Activated CD4-positive, CD25-positive, alpha-beta regulatory T cell treated with anti-CD3 and anti-CD28 coated beads, Interleukin-2, amount 50 U/mL, for 24 hours (primary cell): ENCODE measurements around the gene KCNJ5.

Source experiments
- ATAC-seq, 2 donors: fragments of 150-1000 bp; cut with Tn5 transposase; one replicate each; pipeline ENCODE4 v1.10.0; 2021; ENCODE audit warnings: mild to moderate bottlenecking in 1 of 2, moderate library complexity in 1 of 2

KCNJ5 gene

DNA sequence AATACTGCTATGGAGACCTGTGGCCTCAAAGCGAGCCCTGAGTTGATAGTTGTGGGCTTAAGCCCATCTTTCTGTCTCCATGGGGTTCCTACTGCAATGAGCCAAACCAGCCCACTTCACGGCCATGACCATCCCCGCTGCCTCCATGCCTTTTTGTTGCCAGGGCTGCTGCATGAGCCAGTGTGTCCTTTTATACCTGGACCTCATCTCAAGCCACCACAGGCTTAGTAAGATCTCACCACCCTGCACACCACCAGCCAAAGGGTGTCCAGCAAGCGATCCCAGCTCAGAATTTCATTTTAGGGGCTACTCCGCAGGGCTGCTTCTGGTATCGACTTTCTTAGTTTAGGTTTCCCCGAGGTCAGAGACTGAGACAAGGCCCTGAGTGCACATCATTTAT is 43.2 kb downstream of the KCNJ5 start:
- ATAC-seq: no peak

DNA sequence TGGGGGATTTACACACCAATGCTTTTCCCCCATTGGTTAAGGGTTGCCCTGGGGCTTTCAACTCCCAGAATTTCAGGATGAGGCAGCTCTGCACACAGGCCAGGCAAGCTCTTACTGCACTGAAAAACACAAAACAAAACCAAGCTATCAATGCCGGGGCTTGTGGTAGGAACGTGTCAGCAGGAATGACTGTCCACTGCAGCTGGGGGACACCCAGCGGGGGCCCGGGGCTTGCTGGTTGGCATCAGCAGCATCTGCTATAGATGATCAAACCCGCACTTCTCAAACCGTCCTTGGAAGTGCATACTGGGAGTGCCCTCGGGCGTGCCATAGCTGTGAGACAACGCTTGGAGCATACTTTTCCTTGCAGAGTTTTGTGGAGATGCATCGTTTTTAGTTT is 43.8 kb downstream of the KCNJ5 start:
- ATAC-seq: no peak

DNA sequence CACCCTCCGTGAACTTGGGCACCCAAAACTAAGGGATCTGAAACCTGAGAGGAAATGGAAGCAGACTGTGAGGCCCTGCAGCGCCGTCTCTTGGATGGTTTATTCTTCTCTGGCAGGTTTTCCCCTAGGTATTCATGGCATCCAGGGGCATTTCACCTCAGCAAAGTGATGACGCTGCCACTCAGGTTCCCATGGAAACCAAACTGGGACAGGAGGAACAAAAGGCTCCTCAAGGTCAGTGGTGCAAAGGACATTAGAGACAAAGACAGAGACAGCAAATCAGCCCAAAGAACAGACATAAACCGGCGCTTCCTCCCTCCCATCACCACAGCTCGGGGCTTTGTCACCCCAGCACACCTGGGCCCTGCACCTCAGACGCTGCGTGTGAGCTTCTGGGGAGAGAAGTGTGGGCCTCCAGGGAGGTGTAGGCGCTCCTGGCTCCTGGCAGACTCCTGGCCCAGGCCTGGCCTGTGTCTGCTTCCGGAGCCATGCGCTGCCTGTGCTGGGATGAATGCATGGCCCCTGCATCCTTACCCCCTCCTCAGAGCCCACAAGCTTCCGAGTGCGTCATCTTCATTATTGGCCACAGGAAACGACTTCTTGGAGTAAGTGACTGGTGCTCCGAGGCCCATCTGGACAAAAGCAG is 45.6 kb downstream of the KCNJ5 start:
- no peak for ATAC-seq

DNA sequence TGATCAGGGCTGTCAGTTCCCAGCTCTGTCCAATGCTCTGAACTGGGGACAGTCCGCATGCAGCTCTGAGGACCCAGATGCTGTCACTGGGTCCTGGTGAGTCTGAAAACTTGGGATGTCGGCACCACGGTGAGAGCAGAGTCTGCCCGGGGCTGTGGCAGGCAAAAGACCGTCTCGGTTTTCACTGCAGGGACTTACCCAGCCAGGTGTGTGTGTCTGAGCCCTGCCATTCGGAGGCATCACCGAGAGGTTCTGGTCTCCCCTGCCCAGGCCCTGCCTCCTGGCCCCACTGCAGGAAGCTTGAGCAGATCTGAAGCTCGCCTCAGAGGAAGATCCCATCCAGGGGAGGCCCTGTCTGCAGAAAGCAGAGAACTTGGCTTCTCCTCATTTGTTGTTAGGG is 46.3 kb downstream of the KCNJ5 start:
- ATAC-seq: no peak

DNA sequence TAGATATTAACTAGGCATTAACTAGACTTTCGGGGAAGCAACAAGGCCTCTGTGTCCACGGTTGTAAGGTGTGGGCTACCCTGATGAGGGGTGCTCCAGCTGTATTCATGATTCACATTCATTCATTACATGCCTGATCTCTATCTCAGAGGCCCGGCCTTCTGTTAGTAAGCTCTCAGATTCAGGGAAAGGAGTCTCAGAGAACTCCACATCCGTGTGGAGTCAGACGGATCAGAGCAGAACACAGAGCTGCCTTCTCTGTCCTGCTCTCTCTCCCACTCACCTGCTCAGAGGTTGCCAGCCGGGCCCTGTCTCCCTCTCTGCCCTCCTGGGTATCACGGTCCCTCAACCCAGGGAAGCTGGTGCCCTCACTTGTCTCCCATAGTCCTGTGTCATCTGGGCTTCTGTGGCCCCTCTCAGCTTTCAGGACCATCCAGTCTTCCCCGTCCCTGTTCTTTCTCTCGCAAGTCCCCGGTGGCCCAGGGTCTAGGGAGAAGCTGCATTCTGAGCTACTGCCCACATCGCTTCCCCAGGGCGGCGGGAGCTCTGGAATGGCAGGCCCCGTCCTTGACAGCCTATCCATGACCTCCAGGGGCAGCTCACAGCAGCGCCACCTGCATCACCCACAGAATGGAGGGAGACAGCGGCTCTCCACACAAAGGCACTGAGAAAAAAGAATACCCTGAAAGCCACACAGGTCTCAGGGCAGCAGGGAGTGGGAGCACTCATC is 47.2 kb downstream of the KCNJ5 start:
- no peak for ATAC-seq

DNA sequence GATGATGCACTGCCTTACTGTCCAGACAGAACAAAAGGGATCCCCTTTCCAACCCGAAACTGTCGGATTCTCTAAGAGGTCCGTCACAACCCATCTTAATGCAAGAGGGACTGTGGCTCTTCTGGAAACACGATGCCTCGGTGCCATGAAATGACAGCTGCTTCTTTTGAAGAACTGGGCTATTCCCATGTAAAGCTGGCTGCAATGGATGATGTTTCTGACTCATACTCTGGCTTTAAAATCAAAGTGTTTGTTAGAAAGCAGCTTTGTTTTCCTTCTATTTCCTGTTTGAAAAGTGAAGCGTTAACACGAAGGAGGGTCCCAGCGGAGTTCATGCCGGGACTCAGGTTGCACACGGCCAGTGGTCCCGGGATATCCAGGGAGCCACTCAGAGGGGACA is 48.4 kb downstream of the KCNJ5 start:
- no peak for ATAC-seq

DNA sequence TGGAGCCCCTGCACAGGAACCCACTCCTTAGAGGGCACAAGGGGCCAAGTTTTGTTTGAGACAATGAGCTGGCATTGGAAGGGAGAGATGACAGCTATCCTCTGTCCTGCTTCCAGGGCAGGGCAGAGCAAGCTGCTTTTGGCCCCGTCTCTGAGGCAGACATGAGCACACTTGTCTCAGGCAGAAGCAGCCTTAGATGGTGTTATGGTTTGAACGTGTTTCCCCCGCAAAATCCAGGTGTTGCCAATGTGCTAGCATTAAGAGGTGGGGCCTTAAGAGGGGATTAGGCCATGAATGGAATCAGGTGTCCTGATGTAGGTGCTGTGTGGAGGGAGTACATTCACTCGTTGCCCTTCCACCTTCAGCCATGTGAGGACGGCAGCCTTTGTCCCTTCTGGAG is 49.0 kb downstream of the KCNJ5 start:
- no peak for ATAC-seq

DNA sequence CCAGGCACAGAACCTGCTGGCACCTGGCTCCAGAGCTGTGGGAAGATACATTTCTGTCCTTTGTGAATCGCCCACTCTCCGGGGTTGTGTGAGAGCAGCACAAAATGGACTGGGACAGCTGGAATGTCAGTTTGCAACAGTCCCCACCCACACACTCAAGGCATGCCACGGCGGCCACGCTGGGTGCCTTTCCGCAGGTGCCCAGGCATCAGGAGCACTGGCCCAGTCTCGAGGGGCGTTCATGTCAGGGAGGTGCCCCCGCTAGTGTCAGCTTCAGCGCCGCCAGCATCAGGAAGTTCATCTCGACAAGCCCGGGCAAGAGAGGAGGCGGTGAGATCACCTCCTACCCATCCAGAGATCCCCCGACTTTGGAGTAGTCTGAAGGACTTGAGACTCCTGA is 49.4 kb downstream of the KCNJ5 start:
- ATAC-seq: no peak

DNA sequence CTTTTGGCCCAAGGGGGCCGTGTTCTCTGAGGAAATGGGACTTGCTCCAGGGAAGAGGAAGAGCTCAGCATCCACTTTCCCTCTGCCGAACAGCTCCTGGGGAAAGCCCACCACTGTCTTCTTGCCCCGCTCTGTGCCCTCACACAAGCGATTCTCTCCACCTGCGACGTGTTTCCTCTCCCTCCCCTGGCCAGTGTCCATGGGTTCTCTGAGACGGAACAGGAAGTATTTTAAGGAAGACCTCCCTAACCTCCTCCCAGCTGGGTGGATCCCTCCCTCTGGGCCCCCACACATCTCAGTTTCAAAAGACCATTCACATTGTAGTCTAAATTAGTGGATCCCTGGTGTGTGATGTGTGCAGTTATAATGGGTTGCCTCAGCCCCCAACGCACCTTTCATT is 50.0 kb downstream of the KCNJ5 start:
- ATAC-seq: no peak

DNA sequence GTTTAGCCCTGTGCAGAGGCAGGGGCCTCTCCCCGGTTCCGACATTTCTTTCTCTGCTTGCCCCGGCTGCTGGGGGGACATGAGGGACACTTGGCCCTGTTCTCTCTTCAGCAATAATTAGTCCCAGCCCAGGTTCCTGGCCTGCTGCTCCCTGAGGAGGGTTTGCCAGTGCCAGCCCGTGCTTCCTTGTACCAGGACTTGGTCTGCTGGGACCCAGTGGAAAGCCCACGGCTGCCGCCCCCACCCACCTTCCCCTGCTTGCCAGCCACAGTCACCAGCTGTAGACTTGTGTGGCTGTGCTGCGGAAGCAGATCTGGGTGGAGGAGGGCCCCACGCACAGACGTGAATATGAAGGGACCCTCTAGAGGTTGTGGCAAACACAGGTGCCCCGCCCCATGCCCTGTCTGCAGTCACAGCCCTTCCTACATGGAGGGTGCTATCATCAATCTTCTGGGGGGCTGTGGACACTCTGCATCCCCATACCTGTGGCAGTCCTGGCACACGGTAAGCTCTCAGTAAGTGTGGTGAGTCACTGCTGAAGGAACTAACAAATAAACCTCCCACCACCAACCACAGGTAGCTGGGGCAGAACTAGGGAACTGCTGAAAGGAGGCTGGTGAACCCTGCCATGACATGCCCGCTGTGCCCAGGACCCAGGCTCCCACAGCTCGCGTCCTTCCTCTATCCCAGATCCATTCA is 50.6 kb downstream of the KCNJ5 start:
- no peak for ATAC-seq

DNA sequence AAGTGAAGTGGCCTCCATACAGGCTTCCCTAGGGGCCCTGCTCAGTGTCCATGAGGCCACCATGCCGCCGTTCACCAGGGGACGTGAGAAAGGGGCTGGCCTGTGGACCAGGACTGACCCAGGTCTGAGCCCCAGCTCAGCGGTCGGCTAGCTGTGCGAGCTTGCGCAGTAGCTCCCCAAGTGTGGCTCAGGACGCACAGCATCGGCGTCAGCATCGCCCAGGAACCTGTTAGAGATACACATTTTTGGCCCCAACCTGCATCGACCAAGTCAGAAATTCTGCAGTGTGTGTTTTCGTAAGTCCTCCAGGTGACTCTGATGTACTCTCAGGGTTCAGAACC is 51.1 kb downstream of the KCNJ5 start:
- no peak for ATAC-seq

DNA sequence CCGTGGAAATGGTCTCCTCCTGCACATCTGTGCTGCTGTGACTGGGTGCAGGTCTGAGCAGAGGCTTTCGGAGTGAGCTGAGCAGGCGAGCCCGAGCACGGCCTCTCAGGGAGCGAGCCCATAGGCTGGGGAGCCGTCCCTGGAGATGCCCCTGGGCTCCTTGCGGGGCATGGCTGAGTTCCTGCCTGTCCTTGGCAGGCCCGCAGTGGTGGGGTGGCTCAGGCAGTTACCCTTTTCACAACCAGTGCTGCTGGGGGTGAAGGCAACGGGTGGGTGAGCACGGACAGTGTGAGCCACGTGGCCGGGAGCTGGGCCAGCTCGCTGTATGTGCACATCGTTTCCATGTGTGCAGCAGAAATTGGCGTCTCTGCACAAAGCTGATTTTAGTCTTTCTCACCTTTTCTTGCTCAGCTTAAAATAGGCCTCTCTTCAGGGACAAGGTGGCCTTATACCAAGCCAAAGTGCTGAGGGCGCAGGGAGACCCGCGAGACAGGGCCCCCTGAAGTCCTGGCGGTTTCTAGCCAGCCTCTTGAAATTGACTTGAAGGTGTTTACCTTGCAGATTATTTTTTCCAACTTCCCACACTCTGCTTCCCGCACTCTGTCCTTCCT is 51.8 kb downstream of the KCNJ5 start, which contains the start of gene TP53AIP1:
Gene TP53AIP1, minus strand, starts transcription at position 55 of the 611 bp plus-strand sequence. CDS start 5,053 bp downstream, outside the sequence.
- ATAC-seq: no peak

DNA sequence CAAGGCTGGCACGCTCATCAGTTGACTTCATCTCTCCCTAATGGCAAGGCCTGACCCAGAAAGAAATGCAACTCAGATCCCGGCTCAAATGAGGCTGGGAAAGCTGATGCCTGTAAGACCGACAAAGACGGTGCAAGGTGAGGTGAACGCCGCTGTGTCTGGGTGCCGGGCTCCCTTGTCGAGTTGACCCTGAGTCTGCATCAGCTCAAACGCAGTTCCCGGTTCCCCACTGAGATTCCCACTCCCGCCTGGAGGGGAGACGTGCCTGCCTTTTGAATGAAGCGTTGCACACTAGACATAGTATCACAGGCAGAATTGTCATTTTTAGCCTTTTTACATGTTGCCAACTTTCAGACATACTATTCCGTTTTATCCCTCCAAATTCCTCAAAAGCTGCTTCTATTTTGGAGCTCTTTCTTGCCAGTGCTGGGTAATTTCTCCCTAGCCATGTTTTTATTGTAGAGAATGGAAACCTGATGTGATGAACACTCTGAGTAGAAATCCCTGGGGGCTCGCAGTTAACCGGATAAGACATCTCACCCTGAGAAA is 52.3 kb downstream of the KCNJ5 start:
- ATAC-seq: no peak

DNA sequence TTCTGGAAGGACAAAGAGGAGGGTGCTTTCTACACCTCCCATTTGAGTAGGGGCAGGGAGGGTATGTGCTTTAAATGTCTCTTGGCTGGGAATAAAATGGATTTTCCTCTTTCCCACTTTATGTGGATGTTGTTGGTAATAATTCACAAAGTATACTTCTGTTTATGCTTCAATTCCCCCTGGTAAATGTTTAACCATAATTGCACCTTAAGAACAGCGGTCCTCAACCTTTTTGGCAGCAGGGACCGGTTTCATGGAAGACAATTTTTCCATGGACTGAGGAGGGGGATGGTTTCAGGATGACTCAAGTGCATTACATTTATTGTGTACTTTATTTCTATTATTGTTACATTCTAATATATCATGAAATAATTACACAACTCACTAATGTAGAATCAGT is 55.5 kb downstream of the KCNJ5 start:
- ATAC-seq: no peak

DNA sequence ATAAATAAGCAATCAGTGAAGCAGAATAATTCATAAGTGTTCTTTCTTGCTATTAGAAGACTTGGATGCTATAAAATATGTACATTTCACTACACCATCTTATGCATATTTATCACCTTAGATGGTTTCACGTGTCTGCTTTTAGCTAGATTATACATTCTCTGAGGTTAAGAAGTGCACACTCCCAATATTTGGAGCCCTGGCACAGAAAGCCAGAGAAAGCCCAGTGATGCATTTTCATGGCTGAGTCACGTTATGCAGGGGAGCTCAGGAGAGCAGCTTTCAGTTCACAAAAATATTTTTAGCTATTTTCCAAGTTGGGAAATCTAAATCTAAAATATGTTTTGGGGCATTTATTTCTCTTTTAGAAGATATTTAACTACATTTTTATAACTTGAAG is 56.6 kb downstream of the KCNJ5 start:
- no peak for ATAC-seq

DNA sequence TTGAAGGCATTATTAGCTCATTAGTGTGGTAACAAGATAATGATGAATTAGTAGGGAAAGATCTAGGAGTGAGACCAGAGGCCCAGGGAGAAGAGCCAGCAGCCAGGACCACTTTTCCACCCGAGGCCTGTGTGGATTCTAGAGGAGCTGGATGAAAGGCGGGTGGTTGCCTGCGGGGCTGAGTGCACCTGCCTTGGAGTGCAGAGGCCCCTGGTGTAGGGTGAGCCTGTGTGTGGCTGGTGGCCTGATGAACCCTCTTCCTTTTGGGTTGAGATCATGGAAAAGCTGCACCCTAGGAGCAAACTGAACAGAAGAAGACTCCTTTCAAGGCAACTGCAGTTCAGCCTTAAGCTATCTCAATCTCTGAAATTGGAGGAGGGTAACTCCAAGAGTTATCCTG is 57.4 kb downstream of the KCNJ5 start:
- no peak for ATAC-seq

DNA sequence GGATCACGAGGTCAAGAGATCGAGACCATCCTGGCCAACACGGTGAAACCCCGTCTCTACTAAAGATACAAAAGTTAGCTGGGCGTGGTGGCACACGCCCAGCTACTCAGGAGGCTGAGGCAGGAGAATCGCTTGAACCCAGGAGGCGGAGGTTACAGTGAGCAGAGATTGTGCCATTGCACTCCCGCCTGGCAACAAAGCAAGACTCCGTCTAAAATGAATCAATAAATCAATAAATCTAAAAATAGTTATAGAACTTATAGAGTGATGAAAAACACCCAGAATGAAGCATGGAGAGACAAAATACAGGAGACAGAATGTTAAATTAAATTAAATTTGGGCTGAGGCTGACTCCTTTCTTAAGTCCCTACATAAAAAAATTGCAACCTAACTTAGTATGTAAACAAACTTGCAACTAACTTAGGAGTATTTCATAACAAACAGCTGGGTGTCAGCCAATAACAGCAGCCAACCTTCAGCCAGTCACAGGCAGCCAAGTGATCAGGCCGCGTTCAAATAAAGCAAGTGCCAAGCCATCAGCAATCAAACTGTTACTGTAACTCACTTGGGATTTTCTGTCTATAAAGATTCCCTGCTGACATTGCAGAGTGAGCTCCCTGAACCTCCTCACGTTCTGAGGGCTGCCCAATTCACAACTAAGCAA is 58.8 kb downstream of the KCNJ5 start:
- ATAC-seq: no peak

DNA sequence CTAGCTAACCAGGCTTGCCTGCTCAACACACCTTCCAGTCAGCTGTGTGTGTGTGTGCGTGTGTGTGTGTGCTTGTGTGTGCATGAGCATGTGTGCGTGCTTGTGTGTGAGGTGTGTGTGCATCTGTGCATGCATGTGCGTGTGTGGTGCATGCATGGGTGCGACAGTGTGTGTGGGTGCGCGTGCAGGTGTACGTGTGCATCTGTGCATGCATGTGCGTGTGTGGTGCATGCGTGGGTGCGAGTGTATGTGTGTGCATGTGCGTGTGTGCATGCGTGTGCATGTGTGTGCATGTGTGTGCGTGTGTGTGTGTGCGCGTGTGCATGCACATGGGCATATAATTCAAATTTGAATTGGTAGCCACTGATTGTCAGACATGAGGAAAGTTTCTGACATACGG is 62.0 kb downstream of the KCNJ5 start:
- no peak for ATAC-seq

DNA sequence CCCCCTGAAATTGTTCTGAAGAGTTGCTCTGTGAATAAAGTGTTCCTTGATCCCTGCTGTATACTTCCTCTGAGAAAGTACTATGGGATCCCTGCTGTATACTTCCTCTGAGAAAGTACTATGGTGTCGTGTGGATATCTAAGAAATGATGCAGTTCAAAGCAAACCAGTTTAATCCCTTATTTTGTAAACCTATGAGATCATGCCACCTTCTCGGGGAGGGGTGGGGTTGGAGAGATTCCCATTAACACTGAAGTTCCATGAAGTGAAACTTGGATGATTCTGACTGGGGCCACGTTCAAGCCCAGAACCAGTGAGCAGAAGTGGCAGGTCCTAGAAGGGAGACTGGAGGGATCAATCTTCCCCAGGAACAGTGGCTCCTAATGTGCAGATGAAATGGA is 64.5 kb downstream of the KCNJ5 start:
- no peak for ATAC-seq

DNA sequence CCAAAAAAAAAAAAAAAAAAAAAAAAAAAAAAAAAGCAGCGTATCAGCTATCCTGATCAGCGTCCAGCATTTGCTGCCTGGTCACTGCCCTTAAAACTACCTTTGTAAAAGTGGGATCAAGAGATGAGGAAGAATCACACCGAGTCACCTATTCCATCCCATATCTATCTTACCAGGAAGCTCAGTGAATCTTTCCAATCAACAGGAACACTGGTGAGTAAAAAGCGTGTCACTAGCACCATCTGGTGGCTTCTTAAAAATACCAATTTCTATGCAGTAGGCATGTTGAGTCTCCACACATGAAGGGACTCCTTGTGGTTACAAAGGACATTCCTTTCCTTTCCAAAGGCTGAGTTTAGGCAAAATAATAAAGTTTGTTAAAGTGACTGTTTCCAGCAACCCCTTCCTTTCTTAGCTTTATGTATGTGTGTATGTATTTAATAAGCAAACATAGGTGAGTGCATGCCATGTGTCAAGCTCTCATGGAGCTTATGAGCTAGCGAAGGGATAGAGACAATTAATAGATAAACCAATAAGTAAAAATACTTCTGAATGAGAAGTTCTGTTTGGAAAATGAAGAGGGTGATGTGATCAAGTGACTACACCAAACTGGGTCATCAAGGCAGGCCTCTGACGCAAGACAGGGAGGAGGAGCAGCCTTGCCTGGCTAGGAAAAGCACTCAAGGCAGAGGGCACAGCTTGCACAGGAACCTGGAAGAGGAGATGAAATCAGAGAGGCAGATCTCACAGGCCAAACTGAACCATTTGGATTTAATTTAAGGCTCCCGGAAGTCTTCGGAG is 65.4 kb downstream of the KCNJ5 start:
- ATAC-seq: no peak

DNA sequence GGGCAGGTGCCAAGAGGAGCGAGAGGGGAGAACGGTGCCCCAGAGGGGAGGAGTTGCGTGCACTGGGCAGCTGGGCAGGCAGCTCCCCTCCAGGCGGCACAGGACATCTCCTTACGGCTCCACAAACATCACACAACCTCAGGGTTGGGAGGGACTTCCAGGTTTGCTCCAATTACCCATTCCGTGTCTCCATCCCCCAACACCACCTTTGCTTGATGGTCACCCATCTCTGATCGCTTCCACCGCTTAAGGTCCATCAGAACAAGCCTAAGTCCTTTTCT is 66.0 kb downstream of the KCNJ5 start:
- ATAC-seq: no peak

DNA sequence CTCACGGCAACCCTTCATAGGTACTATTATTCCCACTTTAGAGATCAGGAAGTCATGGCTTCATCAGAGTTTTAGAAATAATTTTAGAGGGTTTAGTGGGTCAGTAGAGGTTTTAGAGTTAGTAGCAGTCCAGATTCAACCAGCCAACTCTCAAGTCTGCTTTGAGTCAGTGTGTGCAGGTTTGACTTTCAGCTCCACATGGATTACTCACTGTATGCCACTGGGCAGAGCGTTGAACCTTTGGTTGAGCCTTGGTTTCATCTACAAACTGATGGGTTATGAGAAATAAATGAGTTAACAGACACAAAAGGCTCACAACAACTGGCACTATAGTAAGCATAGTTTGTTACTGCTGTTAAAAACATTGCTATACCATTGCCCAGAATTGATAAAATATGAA is 70.5 kb downstream of the KCNJ5 start:
- ATAC-seq: no peak
